K562 (cell line): ENCODE results near the gene HSPA8.
A peak's percentile ranks its signal among the peaks of the same experiment; 100 is the strongest.

Experiments
- BCL6 ChIP-seq: fragments of 250-450 bp; sonication (Bioruptor Pico); IDR thresholded peaks from 2 replicates; pipeline ENCODE4 v1.4.0; 2020
- CBX2 ChIP-seq: fragments of 200-600 bp; sonication (generic); IDR thresholded peaks from one replicate; pipeline ENCODE4 v1.6.1; 2012; ENCODE audit warnings: mild to moderate bottlenecking, low read length, inconsistent platforms; ENCODE audit not compliant: insufficient read depth, poor library complexity, severe bottlenecking
- EHMT2 ChIP-seq: fragments of 450-650 bp; IDR thresholded peaks from 2 replicates; pipeline ENCODE4 v1.6.1; 2018; ENCODE audit warnings: antibody characterized with exemption
- FOXK2 ChIP-seq, 2 experiments: fragments of 450-650 bp; IDR thresholded peaks in 1 of 2; conservative IDR thresholded peaks in 1 of 2; 2 replicates each; pipeline ENCODE4 v1.6.1; 2016; ENCODE audit warnings: low read depth in 2 of 2, mild to moderate bottlenecking in 1 of 2
- GTF2E2 ChIP-seq: fragments of 200-800 bp; sonication (Bioruptor generic); IDR thresholded peaks from 2 replicates; pipeline ENCODE4 v1.6.1; 2016; ENCODE audit warnings: missing genetic modification characterization, missing compliant biosample characterization
- MAFK ChIP-seq: IDR thresholded peaks from 2 replicates; pipeline ENCODE4 v1.6.1; 2011; ENCODE audit warnings: low read length, improper control_type of control experiment
- MTF1 ChIP-seq: fragments of 250-450 bp; sonication (Bioruptor Pico); IDR thresholded peaks from 2 replicates; pipeline ENCODE4 v1.9.0; 2021; ENCODE audit warnings: moderate library complexity, mild to moderate bottlenecking, inconsistent platforms, borderline replicate concordance
- POLR2A ChIP-seq: fragments of 450-650 bp; conservative IDR thresholded peaks from 2 replicates; pipeline ENCODE4 v1.6.1; 2016
- SMARCA4 ChIP-seq: fragments of 450-650 bp; IDR thresholded peaks from 2 replicates; pipeline ENCODE4 v1.6.1; 2016
- ZNF263 ChIP-seq: sonication (generic); formaldehyde crosslinking; IDR thresholded peaks from 2 replicates; pipeline ENCODE4 v1.8.0; 2022; ENCODE audit warnings: mild to moderate bottlenecking, missing genetic modification reagents, borderline replicate concordance
- TF ChIP-seq, protein P1 (sequence below), 3 experiments: IDR thresholded peaks in 2 of 3; conservative IDR thresholded peaks in 1 of 3; 2 replicates each; pipeline ENCODE4 v1.5.1; 2011 to 2012; ENCODE audit warnings: low read length in 3 of 3, mild to moderate bottlenecking in 3 of 3, control low read depth in 2 of 3, improper control_type of control experiment in 1 of 3, inconsistent platforms in 1 of 3, low read depth in 1 of 3, mixed read lengths in 1 of 3, moderate library complexity in 1 of 3; ENCODE audit not compliant: insufficient read depth in 2 of 3

DNA sequence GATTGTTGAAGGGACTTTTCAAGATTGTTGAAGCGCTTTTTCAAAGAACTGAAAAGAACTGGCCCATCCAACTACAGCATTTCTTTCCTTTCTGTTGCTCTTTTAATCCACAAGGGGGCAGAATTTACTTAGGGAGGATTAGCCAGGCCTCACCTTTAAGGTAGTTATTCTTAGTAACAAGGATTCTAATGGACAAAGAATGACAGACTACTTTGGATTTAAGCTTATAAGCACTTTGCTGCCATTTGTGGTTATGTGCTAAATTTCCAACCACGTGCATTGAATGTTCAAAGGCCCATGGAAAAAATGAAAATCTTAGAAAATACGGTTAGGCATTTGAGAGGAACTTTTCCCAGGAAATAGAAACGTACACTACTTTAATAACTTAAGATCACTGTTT, 49.5 kb upstream of the HSPA8 start:
- TF ChIP-seq MAFK: no peak
- no peak for TF ChIP-seq CBX2
- TF ChIP-seq FOXK2 (conservative IDR thresholded peaks at IDR 0.05 in 1 of 2, IDR thresholded peaks at IDR 0.05 in 1 of 2; ENCODE audit: low read depth in 2 of 2): no peak
- TF ChIP-seq, protein P1, sequence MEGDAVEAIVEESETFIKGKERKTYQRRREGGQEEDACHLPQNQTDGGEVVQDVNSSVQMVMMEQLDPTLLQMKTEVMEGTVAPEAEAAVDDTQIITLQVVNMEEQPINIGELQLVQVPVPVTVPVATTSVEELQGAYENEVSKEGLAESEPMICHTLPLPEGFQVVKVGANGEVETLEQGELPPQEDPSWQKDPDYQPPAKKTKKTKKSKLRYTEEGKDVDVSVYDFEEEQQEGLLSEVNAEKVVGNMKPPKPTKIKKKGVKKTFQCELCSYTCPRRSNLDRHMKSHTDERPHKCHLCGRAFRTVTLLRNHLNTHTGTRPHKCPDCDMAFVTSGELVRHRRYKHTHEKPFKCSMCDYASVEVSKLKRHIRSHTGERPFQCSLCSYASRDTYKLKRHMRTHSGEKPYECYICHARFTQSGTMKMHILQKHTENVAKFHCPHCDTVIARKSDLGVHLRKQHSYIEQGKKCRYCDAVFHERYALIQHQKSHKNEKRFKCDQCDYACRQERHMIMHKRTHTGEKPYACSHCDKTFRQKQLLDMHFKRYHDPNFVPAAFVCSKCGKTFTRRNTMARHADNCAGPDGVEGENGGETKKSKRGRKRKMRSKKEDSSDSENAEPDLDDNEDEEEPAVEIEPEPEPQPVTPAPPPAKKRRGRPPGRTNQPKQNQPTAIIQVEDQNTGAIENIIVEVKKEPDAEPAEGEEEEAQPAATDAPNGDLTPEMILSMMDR (IDR thresholded peaks at IDR 0.05 in 2 of 3, conservative IDR thresholded peaks at IDR 0.05 in 1 of 3; ENCODE audit: insufficient read depth in 2 of 3, low read depth in 1 of 3, low read length in 3 of 3): peak; percentile 52 to 79 (median 58); a peak in 5 of 6 replicates
- no peak for TF ChIP-seq MTF1
- no peak for TF ChIP-seq POLR2A
- TF ChIP-seq SMARCA4: no peak
- TF ChIP-seq GTF2E2 (tag): no peak
- TF ChIP-seq BCL6 (CRISPR knock-in tag): no peak
- TF ChIP-seq ZNF263 (CRISPR knock-in tag): no peak
- TF ChIP-seq EHMT2: no peak
